PC-9 (cell line): ENCODE results near the gene TSHZ2.

Experiments used
- EZH2 ChIP-seq: fragments of 200-600 bp; sonication (generic); IDR thresholded peaks from 2 replicates; pipeline ENCODE4 v1.8.0; 2017; ENCODE audit warnings: antibody characterized with exemption, low read depth
- TF ChIP-seq, protein P1 (sequence below): fragments of 200-600 bp; sonication (generic); conservative IDR thresholded peaks from 2 replicates; pipeline ENCODE4 v1.6.1; 2017; ENCODE audit warnings: mixed run types, antibody characterized with exemption, mild to moderate bottlenecking, moderate library complexity

- no peak for TF ChIP-seq EZH2
- TF ChIP-seq, protein P1, sequence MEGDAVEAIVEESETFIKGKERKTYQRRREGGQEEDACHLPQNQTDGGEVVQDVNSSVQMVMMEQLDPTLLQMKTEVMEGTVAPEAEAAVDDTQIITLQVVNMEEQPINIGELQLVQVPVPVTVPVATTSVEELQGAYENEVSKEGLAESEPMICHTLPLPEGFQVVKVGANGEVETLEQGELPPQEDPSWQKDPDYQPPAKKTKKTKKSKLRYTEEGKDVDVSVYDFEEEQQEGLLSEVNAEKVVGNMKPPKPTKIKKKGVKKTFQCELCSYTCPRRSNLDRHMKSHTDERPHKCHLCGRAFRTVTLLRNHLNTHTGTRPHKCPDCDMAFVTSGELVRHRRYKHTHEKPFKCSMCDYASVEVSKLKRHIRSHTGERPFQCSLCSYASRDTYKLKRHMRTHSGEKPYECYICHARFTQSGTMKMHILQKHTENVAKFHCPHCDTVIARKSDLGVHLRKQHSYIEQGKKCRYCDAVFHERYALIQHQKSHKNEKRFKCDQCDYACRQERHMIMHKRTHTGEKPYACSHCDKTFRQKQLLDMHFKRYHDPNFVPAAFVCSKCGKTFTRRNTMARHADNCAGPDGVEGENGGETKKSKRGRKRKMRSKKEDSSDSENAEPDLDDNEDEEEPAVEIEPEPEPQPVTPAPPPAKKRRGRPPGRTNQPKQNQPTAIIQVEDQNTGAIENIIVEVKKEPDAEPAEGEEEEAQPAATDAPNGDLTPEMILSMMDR = no peak
Observed at GRCh38 chr20:53263554-53264438, 291.6 kb downstream of the TSHZ2 start.
